Hepatocyte (in vitro differentiated cells): Measurements from ENCODE around the gene GATAD1. TPM values are rescaled to one million over a fixed set of nuclear protein-coding genes. Genes with fewer than 3 reads are reported as not detected.
"Not testable (repeated sequence)": the region's sequence is repeated elsewhere in the genome, so short reads cannot be mapped to it uniquely, and the experiment has no call there.

Experiments
- DNase-seq: peaks from one replicate; pipeline ENCODE4 v3.0.0-alpha.2; 2016; ENCODE audit warnings: low spot score
- H2AFZ ChIP-seq: fragments of 200-600 bp; sonication (generic); 2 replicates; pipeline ENCODE4 v1.6.0; 2016; ENCODE audit warnings: antibody characterized with exemption, mild to moderate bottlenecking
- H3K27ac ChIP-seq: fragments of 200-600 bp; sonication (generic); 2 replicates; pipeline ENCODE4 v1.5.1; 2016; ENCODE audit warnings: mild to moderate bottlenecking
- H3K27me3 ChIP-seq: fragments of 200-600 bp; sonication (generic); 2 replicates; pipeline ENCODE4 v1.6.1; 2016
- H3K36me3 ChIP-seq: fragments of 200-600 bp; sonication (generic); replicated peaks from 2 replicates; pipeline ENCODE4 v1.5.1; 2016; ENCODE audit warnings: low read depth; ENCODE audit not compliant: insufficient read depth
- H3K4me1 ChIP-seq: fragments of 200-600 bp; sonication (generic); 2 replicates; pipeline ENCODE4 v1.5.1; 2016; ENCODE audit warnings: mild to moderate bottlenecking, moderate library complexity; ENCODE audit not compliant: insufficient read depth
- H3K4me2 ChIP-seq: fragments of 200-600 bp; sonication (generic); 2 replicates; pipeline ENCODE4 v1.6.0; 2016
- H3K4me3 ChIP-seq: fragments of 200-600 bp; sonication (generic); 2 replicates; pipeline ENCODE4 v1.5.1; 2016; ENCODE audit warnings: mild to moderate bottlenecking
- H3K79me2 ChIP-seq: fragments of 200-600 bp; sonication (generic); 2 replicates; pipeline ENCODE4 v1.6.0; 2017; ENCODE audit warnings: mild to moderate bottlenecking
- H3K9me2 ChIP-seq: fragments of 200-600 bp; sonication (generic); replicated peaks from 2 replicates; pipeline ENCODE4 v1.6.0; 2017; ENCODE audit warnings: mild to moderate bottlenecking; ENCODE audit not compliant: insufficient read depth
- H3K9me3 ChIP-seq: fragments of 200-600 bp; sonication (generic); 2 replicates; pipeline ENCODE4 v1.5.1; 2016; ENCODE audit warnings: low read depth, mild to moderate bottlenecking
- H4K20me1 ChIP-seq: fragments of 200-600 bp; sonication (generic); 2 replicates; pipeline ENCODE4 v1.6.0; 2016; ENCODE audit warnings: mild to moderate bottlenecking; ENCODE audit not compliant: insufficient read depth, poor library complexity, severe bottlenecking
- EZH2 ChIP-seq: fragments of 200-600 bp; sonication (generic); IDR thresholded peaks from 2 replicates; pipeline ENCODE4 v1.6.1; 2016; ENCODE audit warnings: antibody characterized with exemption, mild to moderate bottlenecking, borderline replicate concordance
- EZH2phosphoT487 ChIP-seq: fragments of 200-600 bp; sonication (generic); IDR thresholded peaks from one replicate; pipeline ENCODE4 v1.6.1; 2018; ENCODE audit warnings: antibody characterized with exemption, mild to moderate bottlenecking, low read depth, moderate library complexity; ENCODE audit not compliant: unreplicated experiment, severe bottlenecking
- WGBS: methylation state at CpG from one replicate; pipeline ENCODE4 v1.1.6; 2016; ENCODE audit warnings: low lambda C conversion rate; ENCODE audit errors: missing lambda C conversion rate; 5-methylcytosine and 5-hydroxymethylcytosine counted together
- polyA plus RNA-seq: library from polyadenylated mRNA; unstranded; fragments of >200 nt; fragmentation: Nextera tagmentation; extraction: Ambion mirVana; gene quantifications from 2 replicates; pipeline ENCODE4 v1.2.1, GENCODE V29; 2016
- total RNA-seq: library from RNA; depleted of rRNA; stranded (reverse); fragments of >200 nt; gene quantifications from 2 replicates; pipeline ENCODE4 v1.2.3, GENCODE V29; 2014
- TF ChIP-seq, protein P1 (sequence below): fragments of 200-600 bp; sonication (generic); IDR thresholded peaks from 2 replicates; pipeline ENCODE4 v1.5.1; 2016; ENCODE audit warnings: antibody characterized with exemption, mild to moderate bottlenecking; ENCODE audit not compliant: poor library complexity

Gene GATAD1
- total and polyA plus RNA-seq, 2 experiments from 2014 or later, result 28.7 to 33.2 TPM

DNA sequence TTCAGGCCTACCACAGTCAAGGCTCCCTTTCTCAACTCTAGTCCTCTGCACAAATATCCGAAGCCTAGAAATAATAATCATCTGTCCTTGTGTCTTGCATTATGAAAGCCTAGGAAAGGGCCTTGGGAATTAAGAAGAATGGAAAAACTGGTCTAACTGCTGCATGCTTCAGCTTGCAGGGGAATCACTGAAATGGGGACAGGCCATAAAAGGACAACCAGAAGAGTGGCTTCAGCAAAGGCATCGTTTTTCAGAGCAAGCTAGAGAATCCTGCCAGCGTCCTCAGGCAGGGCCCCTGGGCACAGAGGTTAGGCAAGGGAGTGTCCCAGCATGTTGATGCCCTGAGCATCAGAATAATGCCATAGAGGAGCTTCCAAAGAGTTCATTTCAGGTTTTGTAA, 17.2 kb downstream of the GATAD1 start:
- Histone ChIP-seq H3K27me3 (no peaks in the 10 kb centered on the region), H3K4me2 (no peak overlapping the region), H3K9me2 (no peaks in the 10 kb centered on the region), H3K4me3 (no peak overlapping the region), H3K79me2 (no peaks in the 10 kb centered on the region), H2AFZ (no peak overlapping the region), H3K4me1 (no peaks in the 10 kb centered on the region), H3K27ac (no peak overlapping the region), H3K36me3 (no peaks in the 10 kb centered on the region), H3K9me3 (no peaks in the 10 kb centered on the region), H4K20me1 (no peaks in the 10 kb centered on the region)
- DNase-seq, result no peak
- WGBS, result 74% methylated on average over 3 of the region's 3 CpGs
- TF ChIP-seq EZH2 (no peak), EZH2phosphoT487 (no peak)
- TF ChIP-seq, protein P1, sequence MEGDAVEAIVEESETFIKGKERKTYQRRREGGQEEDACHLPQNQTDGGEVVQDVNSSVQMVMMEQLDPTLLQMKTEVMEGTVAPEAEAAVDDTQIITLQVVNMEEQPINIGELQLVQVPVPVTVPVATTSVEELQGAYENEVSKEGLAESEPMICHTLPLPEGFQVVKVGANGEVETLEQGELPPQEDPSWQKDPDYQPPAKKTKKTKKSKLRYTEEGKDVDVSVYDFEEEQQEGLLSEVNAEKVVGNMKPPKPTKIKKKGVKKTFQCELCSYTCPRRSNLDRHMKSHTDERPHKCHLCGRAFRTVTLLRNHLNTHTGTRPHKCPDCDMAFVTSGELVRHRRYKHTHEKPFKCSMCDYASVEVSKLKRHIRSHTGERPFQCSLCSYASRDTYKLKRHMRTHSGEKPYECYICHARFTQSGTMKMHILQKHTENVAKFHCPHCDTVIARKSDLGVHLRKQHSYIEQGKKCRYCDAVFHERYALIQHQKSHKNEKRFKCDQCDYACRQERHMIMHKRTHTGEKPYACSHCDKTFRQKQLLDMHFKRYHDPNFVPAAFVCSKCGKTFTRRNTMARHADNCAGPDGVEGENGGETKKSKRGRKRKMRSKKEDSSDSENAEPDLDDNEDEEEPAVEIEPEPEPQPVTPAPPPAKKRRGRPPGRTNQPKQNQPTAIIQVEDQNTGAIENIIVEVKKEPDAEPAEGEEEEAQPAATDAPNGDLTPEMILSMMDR, result no peak

DNA sequence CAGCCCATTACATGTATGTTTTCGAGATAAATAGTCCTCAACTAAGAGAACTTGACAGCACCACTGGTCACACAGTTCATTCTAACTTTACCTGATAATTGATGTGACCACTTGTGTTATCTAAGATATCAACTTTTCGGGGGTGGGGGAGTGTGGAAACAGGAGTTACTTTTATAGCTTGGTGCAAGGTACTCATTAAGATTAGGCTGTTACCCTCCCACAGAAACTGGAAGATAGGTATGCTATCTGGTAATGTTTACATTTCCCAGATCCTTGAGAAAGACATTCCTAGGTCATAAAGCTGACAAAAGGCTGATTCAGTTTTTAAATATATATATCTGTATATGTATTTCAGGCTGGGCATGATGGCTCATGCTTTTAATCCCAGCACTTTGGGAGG, 19.4 kb downstream of the GATAD1 start:
- Histone ChIP-seq H3K27ac (peak overlapping the region; percentile 22), H4K20me1 (no peaks in the 10 kb centered on the region), H3K4me2 (no peak overlapping the region), H3K9me2 (no peaks in the 10 kb centered on the region), H3K27me3 (no peaks in the 10 kb centered on the region), H3K36me3 (no peaks in the 10 kb centered on the region), H3K9me3 (no peaks in the 10 kb centered on the region), H2AFZ (no peak overlapping the region), H3K4me3 (no peak overlapping the region), H3K4me1 (no peaks in the 10 kb centered on the region), H3K79me2 (no peaks in the 10 kb centered on the region)
- no peak for TF ChIP-seq EZH2
- TF ChIP-seq, protein P1, result no peak
- TF ChIP-seq EZH2phosphoT487, result no peak
- peak; percentile 23 for DNase-seq
- WGBS, result 50% methylated on average over 2 of the region's 2 CpGs

DNA sequence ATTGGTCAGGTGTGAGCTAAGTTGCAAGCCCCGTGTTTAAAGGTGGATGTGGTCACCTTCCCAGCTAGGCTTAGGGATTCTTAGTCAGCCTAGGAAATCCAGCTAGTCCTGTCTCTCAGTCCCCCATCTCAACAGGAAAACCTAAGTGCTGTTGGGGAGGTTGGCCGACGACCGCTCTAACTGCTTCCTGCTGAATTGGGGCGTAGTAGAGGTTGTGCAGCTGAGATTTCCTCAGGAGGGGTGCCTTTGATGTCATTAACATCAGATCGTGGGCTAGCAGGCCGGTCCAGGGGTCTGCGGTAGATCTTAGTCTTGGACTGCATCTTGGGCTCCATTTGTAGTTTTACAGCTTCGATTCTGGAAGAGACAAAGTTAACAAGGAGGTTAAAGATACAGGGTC, 21.3 kb downstream of the GATAD1 start:
- not testable (repeated sequence) for H3K27ac ChIP-seq, H3K36me3 ChIP-seq, H3K9me3 ChIP-seq, H3K4me1 ChIP-seq, H3K79me2 ChIP-seq, H3K4me2 ChIP-seq, H3K4me3 ChIP-seq, DNase-seq, H2AFZ ChIP-seq, H4K20me1 ChIP-seq, H3K9me2 ChIP-seq, H3K27me3 ChIP-seq
- 99% methylated on average over 9 of the region's 9 CpGs for WGBS

DNA sequence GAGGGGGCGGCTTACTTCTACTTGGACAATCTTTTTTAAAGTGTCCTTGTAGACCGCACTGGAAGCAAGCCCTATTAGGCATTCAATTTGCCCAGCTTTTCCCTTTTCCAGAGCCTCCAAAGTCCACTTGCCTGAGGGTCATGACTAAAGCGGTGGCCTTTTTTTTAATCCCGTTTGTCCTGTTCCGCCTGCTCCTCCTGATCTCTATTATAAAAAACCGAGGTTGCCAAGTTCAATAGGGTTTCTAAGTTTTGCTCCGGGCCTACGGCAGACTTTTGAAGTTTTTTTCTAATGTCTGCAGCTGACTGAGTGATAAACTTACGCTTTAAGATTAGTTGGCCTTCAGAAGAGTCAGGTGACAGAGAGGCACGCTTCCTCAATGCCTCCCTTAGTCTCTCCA, 26.7 kb downstream of the GATAD1 start:
- not testable (repeated sequence) for H3K4me3 ChIP-seq, H4K20me1 ChIP-seq, H3K9me3 ChIP-seq, H3K4me1 ChIP-seq, H3K4me2 ChIP-seq, H3K79me2 ChIP-seq, DNase-seq, H3K9me2 ChIP-seq, H3K27me3 ChIP-seq, H2AFZ ChIP-seq, H3K36me3 ChIP-seq
- 81% methylated on average over 10 of the region's 10 CpGs for WGBS
- H3K27ac ChIP-seq, result peak overlapping the region; percentile 23

DNA sequence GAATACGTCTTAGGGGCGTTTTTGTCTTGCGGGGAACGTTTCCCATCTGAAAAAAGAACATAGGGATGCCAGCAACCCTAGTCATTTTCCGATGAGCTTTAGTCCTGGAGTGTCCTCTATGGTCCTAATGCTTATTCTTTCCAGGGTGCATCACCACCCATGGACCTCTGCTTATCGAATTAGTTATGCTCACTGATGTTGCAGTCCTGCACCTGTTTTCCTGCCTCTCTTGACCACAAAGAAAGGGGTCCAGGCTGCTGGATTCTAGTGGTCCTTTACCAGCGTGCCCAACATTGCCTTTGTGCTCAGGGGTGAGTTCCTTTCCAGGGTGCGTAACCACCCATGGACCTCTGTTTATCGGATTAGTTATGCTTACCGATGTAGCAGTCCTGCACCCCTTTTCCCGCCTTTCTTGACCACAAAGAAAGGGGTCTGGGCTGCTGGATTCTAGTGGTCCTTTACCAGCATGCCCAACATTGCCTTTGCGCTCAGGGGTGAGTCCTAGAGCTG, 28.0 kb downstream of the GATAD1 start:
- H3K27me3 ChIP-seq, H3K36me3 ChIP-seq, H3K9me3 ChIP-seq, H3K9me2 ChIP-seq, H4K20me1 ChIP-seq, H3K4me3 ChIP-seq, H2AFZ ChIP-seq, H3K4me2 ChIP-seq, H3K27ac ChIP-seq, H3K79me2 ChIP-seq, H3K4me1 ChIP-seq, DNase-seq: not testable (repeated sequence)
- 95% methylated on average over 12 of the region's 12 CpGs for WGBS

DNA sequence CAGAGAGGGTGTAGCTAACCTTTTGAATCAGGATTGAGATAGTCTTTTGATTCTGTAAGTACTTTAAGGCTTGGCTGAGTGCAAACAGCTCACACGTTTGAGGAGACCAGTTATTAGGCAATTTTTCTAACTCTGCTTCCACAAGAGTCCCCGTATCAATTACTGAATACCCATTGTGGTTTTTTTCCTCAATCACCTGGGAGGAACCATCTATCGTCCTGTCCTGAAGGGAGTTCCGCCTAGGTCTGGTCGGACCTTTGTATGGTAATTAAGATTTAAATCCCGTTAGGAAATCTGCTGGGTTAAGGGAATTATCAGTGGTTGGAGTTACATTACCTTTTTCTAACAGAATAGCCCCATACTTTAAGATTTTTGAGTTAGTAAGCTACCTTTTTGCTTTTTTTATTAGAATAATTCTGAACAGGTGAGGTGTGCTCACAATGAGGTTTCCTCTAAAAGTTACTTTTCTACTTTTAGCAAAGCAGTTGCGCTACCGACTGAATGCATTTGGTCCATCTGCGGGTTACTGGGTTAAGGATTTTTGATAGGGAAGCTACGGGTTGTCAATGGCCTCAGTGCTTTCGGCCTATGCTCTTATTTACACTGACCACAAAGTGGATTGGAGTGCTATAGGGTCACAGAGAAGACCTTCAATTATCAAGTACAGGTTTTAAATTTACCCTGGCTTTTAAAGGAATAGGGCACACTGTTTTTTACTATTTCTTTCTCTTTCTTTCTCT, 28.7 kb downstream of the GATAD1 start:
- not testable (repeated sequence) for H3K79me2 ChIP-seq, H2AFZ ChIP-seq, H3K9me2 ChIP-seq, H3K27ac ChIP-seq, H4K20me1 ChIP-seq, H3K4me2 ChIP-seq, H3K36me3 ChIP-seq, H3K4me3 ChIP-seq, H3K4me1 ChIP-seq, DNase-seq, H3K9me3 ChIP-seq, H3K27me3 ChIP-seq
- 82% methylated on average over 11 of the region's 11 CpGs for WGBS

DNA sequence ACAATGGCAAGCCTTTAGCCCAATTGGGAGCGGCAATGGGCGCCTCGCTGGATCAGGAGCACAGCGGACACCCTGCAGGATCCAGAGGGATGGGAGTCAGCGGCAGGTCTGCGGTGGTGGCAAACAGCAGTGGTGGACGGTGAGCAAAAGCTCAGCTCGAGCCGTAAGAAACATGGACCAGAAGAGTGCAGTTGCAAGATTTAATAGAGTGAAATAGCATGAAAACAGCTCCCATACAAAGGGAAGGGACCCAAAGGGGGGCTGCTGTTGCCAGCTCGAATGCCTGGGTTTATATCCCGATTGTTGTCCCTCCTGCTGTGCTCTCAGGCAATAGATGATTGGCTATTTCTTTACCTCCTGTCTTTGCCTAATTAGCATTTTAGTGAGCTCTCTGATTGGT, 30.4 kb downstream of the GATAD1 start, which contains the start of gene ERVW-1:
ERVW-1 (minus strand) TSS at position 266 of the 400 bp plus-strand sequence. CDS start 7,565 bp downstream, outside the sequence.
- H3K36me3 ChIP-seq, H3K4me1 ChIP-seq, H3K27me3 ChIP-seq, H4K20me1 ChIP-seq, H3K79me2 ChIP-seq, H3K9me2 ChIP-seq, H3K9me3 ChIP-seq, H3K4me2 ChIP-seq, H3K4me3 ChIP-seq, H2AFZ ChIP-seq, DNase-seq, H3K27ac ChIP-seq: not testable (repeated sequence)
- WGBS, result 92% methylated on average over 11 of the region's 11 CpGs
